PC-9 (cell line): ENCODE results near the gene DIAPH2.

Experiments used
- CTCF ChIP-seq: fragments of 200-600 bp; sonication (generic); conservative IDR thresholded peaks from 2 replicates; pipeline ENCODE4 v1.6.1; 2017; ENCODE audit warnings: mixed run types, antibody characterized with exemption, mild to moderate bottlenecking, moderate library complexity
- EZH2 ChIP-seq: fragments of 200-600 bp; sonication (generic); IDR thresholded peaks from 2 replicates; pipeline ENCODE4 v1.8.0; 2017; ENCODE audit warnings: antibody characterized with exemption, low read depth

GRCh38 chrX:96824166-96824565, 139.5 kb downstream of the DIAPH2 start:
- TF ChIP-seq CTCF (no peak), EZH2 (no peak)
